GM18526 (cell line): Measurements from ENCODE around the gene CLEC4G.

Experiments used
- POLR2A ChIP-seq: IDR thresholded peaks from 3 replicates; pipeline ENCODE4 v1.6.1; 2011; ENCODE audit not compliant: insufficient read length; ENCODE audit errors: extremely low read depth

The CLEC4G gene

DNA sequence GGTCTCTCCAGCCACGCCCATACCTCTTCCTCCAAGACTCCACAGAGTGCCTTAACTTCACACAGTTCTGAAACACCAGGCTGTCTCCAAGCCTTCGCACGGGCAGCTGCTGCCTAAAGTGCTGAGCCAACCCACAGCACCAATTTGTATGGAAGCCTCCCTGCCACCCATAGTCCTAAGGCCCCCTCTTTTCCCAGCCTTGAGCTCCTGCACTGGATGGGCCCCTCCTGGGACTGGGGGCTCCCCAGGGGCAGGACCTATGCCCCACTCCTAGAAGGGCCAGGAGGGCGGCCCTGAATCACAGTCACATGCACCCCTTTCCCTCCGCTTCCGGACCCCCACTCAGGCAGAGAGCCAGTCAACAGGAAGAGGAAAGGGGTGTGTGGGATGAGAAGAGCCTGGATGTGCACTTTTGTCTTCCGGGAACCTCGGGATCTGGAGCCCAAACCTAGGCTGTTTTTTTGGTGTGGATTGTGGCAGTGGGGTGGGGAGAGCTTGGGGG is 24.9 kb downstream of the CLEC4G start:
- no peak for TF ChIP-seq POLR2A

DNA sequence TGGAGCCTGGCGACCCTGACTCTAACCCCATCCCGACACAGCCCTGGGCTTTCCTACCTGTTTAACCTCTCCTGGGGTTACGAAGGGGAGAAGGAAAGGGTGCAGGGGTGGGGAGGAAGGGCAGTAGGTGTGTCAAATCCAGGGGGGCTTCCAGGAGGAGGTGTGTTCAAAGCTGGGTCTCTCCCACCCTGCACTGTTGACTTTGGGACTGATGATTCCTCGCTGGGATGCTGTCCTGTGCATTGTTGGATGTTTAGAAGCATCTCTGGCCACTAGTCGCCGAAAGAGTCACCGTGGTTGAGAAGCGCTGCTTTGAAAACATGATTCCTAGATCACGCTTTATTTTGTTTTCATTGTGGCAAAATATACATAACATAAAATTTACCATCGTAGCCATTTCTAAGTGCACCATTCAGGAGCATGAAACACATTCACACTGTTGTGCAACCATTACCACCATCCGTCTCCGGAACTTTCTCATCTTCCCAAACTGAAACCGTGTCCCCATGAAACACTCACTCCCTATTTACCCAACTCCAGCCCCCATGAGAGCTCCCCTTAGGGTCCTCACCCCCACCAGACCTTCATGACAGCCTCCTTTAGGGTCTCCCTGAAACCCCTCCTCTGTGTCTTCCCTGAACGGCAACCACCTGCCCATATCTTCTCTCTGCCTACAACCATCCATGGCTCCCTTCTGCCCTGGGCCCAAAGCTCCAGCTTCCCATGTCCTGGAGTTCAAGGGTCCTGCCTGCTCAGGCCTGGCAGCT is 25.5 kb downstream of the CLEC4G start:
- no peak for TF ChIP-seq POLR2A

DNA sequence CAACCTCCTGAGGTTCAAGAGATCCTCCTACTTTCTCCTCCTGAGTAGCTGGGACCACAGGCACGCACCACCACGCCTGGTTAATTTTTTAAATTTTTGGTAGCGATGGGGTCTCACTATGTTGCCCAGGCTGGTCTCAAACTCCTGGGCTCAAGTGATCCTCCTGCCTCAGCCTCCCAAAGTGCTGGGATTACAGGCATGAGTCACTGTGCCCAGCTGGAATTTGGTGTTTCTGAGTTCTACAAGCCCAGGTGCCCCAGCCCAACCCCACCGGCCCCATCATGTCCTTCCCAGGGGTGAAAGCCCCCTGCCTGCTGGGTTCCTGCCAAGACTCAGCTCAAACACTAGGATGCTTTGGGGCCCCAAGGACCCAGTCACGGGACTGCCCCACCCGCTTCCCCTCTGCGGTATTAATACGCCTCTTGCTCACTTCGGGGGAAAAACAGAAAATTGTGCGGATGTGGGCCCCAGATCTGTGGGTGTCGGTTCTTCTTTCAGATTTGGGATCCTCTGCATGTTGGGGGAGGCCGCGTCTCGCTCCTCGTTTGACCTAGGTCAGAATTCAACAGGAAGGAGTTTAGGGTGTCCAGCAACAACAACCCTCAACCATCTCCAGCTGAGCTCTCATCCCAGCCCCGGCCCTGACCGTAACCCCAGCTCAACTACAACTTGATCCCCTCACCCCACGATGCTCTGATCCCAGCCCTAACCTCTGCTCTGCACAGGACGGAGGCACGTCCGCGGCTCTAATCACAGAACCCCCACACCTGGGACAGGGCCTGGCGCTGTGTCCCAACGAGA is 26.3 kb downstream of the CLEC4G start:
- no peak for TF ChIP-seq POLR2A

DNA sequence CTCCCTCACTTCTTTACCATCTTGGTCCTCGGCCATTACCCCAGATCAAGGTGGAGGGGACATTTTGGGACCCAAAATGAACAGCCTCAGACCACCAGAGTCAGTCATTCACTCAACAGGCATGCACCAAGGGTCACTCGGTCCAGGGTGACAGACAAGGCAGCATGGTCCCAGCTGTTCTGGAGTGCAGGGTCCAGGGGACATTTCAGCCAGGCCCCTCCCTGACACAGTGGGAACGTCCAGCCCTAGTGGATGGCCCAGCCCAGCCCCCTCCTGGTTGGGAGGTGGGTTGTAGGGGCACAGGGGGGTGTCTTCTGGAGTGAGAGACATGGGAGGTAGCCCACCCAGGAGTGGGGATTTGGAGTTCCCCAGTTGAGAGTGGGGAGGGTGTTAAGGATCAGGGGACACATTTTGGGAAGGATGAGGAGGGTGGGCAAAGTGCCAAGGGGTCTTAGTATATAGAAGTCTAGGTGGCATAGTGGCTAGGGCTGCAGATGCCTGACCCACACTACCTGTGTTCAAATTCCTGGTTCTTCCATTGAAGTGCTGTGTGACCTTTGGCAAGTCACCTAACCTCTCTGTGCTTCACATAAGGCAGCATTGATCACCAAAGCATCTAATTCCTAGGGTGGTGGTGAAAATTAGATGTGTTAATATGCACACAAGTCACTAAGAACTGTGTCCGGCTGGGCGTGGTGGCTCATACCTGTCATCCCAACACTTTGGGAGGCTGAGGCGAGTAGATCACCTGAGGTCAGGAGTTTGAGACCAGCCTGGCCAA is 27.4 kb downstream of the CLEC4G start:
- no peak for TF ChIP-seq POLR2A

DNA sequence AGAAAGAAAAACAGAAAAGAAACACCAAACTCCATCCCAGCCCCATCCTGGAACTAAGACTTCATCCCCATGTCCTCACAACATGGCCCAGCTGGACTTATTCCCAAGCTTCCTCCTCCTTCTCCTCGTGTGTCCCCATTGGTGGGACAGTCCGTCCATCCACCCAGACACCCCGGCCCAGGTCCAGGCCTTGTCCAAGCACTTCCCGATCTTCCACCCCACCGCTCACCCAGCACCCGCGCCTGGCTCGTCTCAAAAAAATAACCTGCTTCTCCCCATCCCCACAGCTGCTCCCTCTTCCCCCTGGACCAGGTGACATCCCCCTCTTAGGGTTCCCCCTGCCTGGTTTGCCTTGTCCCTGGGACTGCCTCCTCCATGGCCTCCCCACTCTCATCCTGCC is 28.6 kb downstream of the CLEC4G start:
- no peak for TF ChIP-seq POLR2A

DNA sequence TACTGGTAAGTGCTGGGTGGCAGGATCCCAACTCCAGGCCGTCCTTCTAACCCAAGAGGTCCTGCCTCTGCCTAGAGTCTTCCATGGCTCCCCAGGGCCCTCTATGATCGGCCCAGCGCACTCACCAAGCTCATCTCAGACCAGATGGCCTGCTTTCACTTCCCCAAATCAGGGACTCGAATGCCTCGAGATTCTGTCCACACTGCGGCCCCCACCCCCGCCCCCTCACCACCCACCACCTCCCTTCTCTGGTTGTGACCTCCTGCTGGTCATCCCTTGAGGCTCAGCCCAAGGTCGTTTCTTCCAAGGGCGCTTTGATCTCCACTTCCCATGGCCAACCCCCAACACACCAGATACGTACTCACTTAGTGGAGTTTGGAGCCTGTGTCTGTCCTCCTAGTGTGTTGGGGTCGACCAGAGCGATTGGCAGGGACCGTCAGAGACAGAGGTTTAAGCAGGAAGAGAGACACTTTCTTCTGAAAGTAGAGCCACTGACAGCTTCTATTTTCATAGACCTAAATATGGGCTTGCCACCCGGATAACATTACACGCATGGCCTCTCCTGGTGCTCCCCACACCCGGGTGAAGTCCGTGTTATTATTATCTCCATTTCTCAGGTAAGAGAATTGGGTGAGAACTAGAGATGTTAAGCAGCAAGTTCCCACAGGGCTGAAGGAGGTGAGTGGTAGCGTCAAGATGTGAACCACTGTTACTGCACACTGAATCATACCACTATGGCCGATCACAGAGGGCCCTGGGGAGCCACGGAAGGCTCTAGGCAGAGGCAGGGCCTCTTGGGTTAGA is 30.1 kb downstream of the CLEC4G start, which contains the start of gene FCER2:
TSS of gene FCER2 (minus strand) at position 478 of the 804 bp plus-strand sequence. CDS start 2,371 bp downstream, outside the sequence.
- TF ChIP-seq POLR2A = peak; percentile 29

DNA sequence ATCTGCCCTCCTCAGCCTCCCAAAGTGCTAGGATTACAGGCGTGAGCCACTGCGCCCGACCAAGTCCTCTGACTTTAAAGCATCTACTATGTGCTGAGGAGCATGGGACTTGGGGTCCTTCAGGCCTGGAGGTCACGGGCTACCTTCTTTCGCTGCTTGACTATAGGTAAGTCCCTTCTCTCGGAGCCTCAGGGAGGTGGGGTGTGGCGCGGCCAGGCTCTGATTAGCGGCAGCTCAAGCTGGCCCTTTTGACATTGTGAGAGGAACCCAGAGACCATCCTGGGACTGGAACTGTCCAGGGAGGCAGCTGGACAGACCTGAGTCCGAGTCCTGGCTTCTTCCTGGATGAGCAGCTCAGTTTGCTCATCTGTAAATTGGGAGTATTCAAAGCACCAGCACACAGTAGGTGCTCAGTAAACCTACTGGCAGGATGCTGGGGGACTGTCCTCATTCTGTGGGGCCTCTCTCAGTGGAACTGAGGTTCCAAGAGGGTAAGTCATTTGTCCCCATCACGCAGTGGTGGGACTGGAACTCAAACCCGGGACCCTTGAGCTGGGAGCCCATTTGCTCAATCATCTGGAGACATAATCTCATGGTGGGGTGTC is 30.8 kb downstream of the CLEC4G start:
- TF ChIP-seq POLR2A = no peak

DNA sequence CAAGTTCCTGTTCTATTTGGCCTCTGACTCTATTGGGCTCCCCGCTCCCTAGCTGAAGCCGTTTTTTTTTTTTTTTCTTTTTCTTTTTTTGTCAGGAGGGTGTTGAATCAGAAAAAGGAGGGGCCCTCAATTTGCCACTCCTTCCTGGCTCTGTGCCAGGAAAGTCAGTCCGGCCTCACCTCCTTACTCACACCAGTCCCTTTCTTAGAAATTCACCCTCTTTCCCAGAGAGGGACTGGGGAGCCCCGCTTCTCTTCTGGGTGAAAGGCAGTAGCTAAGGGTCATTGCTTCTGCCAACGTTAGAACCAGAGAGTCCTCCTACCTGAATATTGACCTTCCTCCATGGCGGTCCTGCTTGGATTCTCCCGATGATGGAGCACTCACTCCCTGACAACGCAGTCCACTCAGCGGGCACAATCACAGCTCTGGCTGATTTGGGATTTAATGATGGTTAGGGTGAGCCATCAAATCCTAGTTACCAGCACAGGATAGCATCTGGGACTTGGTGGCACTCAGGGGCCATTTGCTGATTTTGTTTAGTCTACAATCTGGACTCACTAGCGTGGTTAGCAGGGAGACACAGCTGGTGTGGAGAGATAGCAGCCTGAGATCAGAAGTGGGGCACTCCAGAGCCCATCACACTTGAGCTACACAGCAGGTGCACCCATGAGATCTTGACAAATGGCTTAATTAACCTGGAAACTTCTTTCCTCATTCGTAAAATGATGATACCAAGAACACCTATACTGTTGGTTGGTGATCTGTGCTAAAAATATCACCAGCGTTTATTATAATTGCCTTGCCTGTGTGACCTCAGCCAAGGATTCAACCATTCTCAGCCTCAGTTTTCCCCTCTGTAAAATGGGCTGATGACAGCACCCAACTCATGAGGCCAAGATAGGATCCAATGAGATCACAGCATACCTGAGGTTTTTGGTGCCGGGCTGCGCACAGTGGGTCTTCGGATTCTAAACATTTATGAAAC is 32.2 kb downstream of the CLEC4G start:
- TF ChIP-seq POLR2A = no peak

DNA sequence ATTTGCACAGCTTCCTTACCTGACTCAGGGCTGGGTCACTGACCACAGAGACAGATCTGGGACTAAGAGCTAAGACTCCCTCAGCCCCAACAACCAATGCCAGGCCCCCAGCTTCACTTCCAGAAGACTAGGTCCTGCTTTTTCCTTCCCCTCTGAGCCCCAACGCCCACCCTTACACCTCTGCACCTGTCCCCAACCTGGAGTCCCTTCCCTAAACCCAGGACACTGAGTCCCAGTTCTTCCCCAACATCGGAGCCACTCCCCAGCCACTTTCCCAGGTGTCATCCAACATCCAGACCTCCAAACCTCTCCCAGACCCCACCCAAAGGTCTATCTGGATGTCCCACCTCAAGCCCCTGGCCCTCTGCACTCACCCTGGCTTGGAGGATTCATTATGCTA is 32.9 kb downstream of the CLEC4G start:
- no peak for TF ChIP-seq POLR2A

DNA sequence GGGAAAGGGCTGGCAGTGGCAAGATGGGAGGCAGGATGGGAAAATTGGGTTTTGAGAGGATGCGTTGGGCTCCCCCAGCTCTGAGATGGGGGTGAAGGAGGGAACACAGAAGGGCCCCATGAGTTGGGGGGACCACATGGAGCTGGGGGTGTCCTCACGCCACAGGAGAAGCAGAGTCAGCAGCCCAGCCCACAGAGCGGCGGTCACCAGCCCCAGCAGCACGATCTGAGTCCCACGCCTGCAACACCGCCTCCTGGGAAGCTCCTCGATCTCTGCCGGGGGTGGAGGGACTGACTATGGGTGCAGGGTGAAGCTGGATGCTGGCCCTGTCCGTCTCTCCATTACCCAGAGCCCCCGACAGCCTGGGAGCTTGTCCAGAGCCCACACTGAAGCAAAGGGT is 33.3 kb downstream of the CLEC4G start:
- TF ChIP-seq POLR2A = no peak

DNA sequence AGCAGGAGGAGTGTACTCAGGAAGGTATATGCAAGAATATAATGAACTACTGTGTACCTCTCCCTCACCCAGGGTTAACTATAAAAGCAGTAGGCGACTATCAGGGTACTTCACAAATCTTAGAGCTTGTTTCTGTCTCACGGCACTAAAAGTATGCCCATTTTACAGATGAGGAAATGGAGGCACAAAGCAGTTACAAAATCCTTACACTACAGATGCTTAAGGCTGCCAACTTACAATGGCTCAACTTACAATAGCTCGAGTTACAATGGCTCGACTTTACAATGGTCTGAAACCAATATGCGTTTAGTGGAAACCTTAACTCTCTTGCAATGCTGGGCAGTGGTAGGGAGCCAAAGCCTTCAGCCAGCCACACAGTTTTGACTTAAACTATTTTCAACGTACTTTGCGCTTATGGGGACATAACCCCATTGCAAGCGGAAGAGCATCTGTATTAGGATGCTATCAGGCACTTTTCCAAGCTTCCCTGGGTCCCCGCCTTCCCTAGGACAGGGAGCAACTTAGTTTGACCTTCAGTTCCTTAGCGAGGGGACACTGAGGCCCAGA is 34.1 kb downstream of the CLEC4G start:
- TF ChIP-seq POLR2A = no peak

DNA sequence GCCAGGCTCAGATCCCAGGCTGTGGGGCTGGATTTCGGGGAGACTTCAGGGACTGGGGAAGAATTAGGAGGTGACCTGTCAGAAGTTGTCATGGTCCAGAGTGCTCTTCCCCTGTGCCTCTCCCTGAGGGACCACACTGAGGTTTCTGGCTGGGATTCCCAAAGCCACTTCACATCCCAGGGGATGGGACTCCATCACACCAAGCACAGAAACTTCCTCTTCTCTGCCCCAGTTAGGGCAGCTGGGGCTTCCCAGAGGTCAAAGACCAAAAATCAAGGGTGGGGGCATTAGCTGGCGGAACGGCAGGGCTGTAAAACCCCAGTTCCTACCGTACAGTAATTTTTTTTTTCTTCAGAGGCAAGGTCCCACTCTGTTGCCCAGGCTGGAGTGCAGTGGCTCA is 37.4 kb downstream of the CLEC4G start:
- TF ChIP-seq POLR2A = no peak
